ENCODE results near the gene MRGPRX4.

MRGPRX4 gene

DNA sequence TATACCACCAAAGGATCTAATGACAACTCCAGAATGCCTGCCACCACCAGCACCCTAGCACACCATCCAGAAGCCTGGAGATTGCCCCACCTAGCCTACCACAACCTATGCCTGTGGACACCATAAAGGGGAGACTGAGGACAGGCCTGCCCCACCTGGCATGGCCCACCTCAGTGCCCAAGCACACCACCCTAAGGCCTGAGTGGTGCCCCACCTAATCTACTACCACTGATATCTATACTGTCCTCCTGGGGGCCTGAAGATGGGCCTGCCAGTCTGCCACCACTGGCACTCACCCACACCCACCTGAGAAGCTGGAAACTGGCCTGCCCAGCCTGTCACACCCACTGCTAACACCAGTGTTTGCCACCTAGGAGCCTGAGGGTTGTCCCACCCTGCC is 32.1 kb downstream of the MRGPRX4 start:
- no peak overlapping the region for H3K4me3 ChIP-seq (ENCODE audit: control insufficient read depth, low read depth, low read length)
- TF ChIP-seq, protein P1, sequence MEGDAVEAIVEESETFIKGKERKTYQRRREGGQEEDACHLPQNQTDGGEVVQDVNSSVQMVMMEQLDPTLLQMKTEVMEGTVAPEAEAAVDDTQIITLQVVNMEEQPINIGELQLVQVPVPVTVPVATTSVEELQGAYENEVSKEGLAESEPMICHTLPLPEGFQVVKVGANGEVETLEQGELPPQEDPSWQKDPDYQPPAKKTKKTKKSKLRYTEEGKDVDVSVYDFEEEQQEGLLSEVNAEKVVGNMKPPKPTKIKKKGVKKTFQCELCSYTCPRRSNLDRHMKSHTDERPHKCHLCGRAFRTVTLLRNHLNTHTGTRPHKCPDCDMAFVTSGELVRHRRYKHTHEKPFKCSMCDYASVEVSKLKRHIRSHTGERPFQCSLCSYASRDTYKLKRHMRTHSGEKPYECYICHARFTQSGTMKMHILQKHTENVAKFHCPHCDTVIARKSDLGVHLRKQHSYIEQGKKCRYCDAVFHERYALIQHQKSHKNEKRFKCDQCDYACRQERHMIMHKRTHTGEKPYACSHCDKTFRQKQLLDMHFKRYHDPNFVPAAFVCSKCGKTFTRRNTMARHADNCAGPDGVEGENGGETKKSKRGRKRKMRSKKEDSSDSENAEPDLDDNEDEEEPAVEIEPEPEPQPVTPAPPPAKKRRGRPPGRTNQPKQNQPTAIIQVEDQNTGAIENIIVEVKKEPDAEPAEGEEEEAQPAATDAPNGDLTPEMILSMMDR (IDR thresholded peaks at IDR 0.05; ENCODE audit: control insufficient read depth, insufficient read depth, low read depth, low read length, missing control alignments) = no peak
- no peak for DNase-seq (ENCODE audit: low read depth)

DNA sequence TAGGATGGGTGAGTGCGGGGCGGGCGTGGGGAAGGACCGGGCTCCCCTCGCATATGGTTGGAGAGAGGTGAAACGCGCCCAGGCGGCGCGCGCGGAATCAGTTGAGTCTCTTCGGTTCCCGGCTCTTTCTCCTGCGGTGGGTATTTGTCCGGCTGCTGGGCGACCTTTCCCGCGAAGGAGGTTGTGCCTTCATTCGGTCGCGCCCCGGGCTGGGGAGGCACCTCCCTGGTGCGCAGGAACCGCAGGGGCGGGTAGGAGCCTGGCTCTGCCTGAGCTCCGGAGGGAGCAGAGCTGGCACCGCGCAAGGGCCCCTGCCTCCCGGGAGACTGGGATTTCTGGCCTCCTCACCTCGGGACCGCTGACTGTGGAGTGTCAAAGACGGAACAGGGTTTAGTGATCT is 36.4 kb downstream of the MRGPRX4 start:
- TF ChIP-seq, protein P1 (IDR thresholded peaks at IDR 0.05; ENCODE audit: control insufficient read depth, insufficient read depth, low read depth, low read length, missing control alignments) = no peak
- no peak overlapping the region for H3K4me3 ChIP-seq (ENCODE audit: control insufficient read depth, low read depth, low read length)
- DNase-seq (ENCODE audit: low read depth) = no peak

DNA sequence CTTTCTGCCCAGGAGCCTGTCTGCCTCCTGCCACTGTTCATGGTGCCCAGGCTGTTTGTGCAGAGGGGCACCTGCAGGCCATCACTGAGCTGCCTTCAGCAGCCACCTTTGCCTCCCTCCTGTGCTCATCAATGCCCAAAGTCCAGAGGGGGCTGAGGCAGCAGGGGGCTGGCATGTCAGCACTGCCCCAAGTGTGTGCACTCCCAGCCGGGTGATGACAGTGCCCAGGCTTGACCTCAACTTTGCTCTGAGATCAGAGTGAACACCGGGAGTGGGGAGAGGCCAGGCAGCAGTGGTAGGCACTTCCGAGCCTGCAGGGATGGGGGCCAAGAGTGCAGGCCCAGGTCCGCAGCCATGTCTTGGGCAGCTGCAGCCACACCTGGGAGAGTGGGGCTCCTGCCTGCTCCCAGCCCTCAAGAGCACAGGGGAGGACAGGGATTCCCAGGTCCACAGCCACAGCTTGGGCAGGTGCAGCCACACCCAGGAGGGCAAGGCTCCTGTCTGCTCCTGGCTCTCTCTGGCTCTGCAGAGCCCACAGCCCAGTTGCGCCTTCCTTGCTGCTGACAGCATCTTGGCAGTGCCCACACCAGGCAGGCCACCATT is 48.7 kb downstream of the MRGPRX4 start:
- H3K4me3 ChIP-seq (ENCODE audit: control insufficient read depth, low read depth, low read length) = no peak overlapping the region
- DNase-seq (ENCODE audit: low read depth) = no peak
- TF ChIP-seq, protein P1 (IDR thresholded peaks at IDR 0.05; ENCODE audit: control insufficient read depth, insufficient read depth, low read depth, low read length, missing control alignments) = no peak

DNA sequence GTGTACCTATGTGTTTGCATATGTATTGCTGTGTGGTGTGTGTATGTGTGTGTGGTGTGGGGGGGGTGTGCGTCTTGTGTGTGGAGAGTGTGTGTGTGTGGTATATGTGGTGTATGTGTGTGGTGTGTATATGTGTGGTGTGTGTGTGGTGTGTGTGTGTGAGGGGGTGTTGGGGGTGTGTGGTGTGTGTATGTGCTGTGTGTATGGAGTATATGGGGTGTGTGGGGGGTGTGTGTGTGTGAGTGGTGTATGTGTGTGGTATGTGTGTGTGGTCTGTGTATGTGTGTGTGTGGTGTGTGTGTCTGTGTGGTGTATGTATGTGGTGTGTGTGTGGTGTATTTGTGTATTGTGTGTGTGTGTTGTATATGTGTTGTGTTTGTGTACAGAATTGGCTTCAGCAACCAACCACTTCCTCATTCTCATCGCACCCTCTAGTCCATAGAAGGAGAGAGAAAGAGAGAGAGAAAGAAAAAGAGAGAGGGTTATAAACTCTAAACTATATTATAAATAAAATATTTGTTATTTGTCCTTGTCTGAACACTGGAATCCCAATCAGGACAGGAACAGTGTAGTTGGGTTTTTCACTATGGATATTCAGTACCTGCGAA is 50.3 kb downstream of the MRGPRX4 start:
- TF ChIP-seq, protein P1 (IDR thresholded peaks at IDR 0.05; ENCODE audit: control insufficient read depth, insufficient read depth, low read depth, low read length, missing control alignments) = no peak

More for the DNA sequence above, 50.3 kb downstream of the MRGPRX4 start:
- DNase-seq (ENCODE audit: low read depth) = no peak
- H3K4me3 ChIP-seq (ENCODE audit: control insufficient read depth, low read depth, low read length) = no peak overlapping the region

Data from AG09309 (cell line).